Left lobe of liver (tissue), 2 donors: Measurements from ENCODE around the gene DUSP5. TPM values are rescaled to one million over a fixed set of nuclear protein-coding genes. Genes with fewer than 3 reads are reported as not detected.
A peak's percentile ranks its signal among the peaks of the same experiment; 100 is the strongest.

Experiments used
- ATAC-seq: fragments of 200-7000 bp; cut with Tn5 transposase; one replicate; pipeline ENCODE4 v1.9.1; 2020; ENCODE audit warnings: mild to moderate bottlenecking, moderate library complexity
- DNase-seq: peaks from one replicate; pipeline ENCODE4 v3.0.0-alpha.2; 2020; ENCODE audit warnings: low spot score
- total RNA-seq: library from RNA; stranded (reverse); gene quantifications from one replicate; pipeline ENCODE4 v1.2.1, GENCODE V29; 2021
- donor health status: DM: no; HTN: no; CAD: no; lungs with moderate emphysema.
- donor health status: DM: no; HTN: yes; CAD: no.

Gene DUSP5
- total RNA-seq, 1 donor from 2014 or later: 3.8 TPM

- ATAC-seq: no peak
- DNase-seq: no peak
Measured at GRCh38 chr10:110479710-110480109, 18.0 kb upstream of the DUSP5 start.

GRCh38 chr10:110480387-110480786 is 17.3 kb upstream of the DUSP5 start:
- no peak for ATAC-seq
- no peak for DNase-seq

- ATAC-seq: no peak
Measured at GRCh38 chr10:110481919-110482318, 15.8 kb upstream of the DUSP5 start.

GRCh38 chr10:110483633-110484032 is 14.1 kb upstream of the DUSP5 start:
- DNase-seq: no peak

More at GRCh38 chr10:110481919-110482318, 15.8 kb upstream of the DUSP5 start:
- no peak for DNase-seq

GRCh38 chr10:110485541-110485940 is 12.2 kb upstream of the DUSP5 start:
- DNase-seq (no peak), ATAC-seq (no peak)

More at GRCh38 chr10:110483633-110484032, 14.1 kb upstream of the DUSP5 start:
- no peak for ATAC-seq

- ATAC-seq (no peak), DNase-seq (no peak)
Measured at GRCh38 chr10:110486680-110487410, 10.9 kb upstream of the DUSP5 start.

GRCh38 chr10:110487411-110488331 is 10.0 kb upstream of the DUSP5 start:
- DNase-seq: no peak
- no peak for ATAC-seq

- DNase-seq (no peak), ATAC-seq (no peak)
Measured at GRCh38 chr10:110488332-110488681, 9.4 kb upstream of the DUSP5 start.

GRCh38 chr10:110488940-110489339 is 8.8 kb upstream of the DUSP5 start:
- ATAC-seq: no peak
- DNase-seq: no peak

- ATAC-seq: no peak
- DNase-seq: no peak
Measured at GRCh38 chr10:110490640-110491039, 7.1 kb upstream of the DUSP5 start.

GRCh38 chr10:110491346-110491745 is 6.4 kb upstream of the DUSP5 start:
- DNase-seq (no peak), ATAC-seq (no peak)

- DNase-seq: no peak
- no peak for ATAC-seq
Measured at GRCh38 chr10:110492069-110492822, 5.5 kb upstream of the DUSP5 start.

GRCh38 chr10:110493832-110494426 is 3.8 kb upstream of the DUSP5 start:
- no peak for DNase-seq

GRCh38 chr10:110494532-110494931 is 3.2 kb upstream of the DUSP5 start:
- DNase-seq: no peak
- no peak for ATAC-seq

More at GRCh38 chr10:110493832-110494426, 3.8 kb upstream of the DUSP5 start:
- no peak for ATAC-seq

- ATAC-seq (no peak), DNase-seq (no peak)
Measured at GRCh38 chr10:110495731-110496552, 1.8 kb upstream of the DUSP5 start.

- ATAC-seq: no peak
- no peak for DNase-seq
Measured at GRCh38 chr10:110496553-110497437, 912 bp upstream of the DUSP5 start.

GRCh38 chr10:110498087-110498981 is 627 bp downstream of the DUSP5 start:
- ATAC-seq (no peak), DNase-seq (peak; percentile 49)
